KOPT-K1 (cell line): ENCODE measurements around the gene TUBB4B.

Experiments used
- H3K27ac ChIP-seq: fragments of 200-600 bp; sonication (generic); 2 replicates; pipeline ENCODE4 v1.5.1; 2016; ENCODE audit warnings: antibody characterized with exemption, mild to moderate bottlenecking, low read depth, low read length; ENCODE audit not compliant: poor library complexity, severe bottlenecking
- H3K36me3 ChIP-seq: fragments of 200-600 bp; sonication (generic); 2 replicates; pipeline ENCODE4 v1.5.1; 2017; ENCODE audit warnings: antibody characterized with exemption, mild to moderate bottlenecking, low read length, moderate library complexity; ENCODE audit not compliant: insufficient read depth
- H3K9me3 ChIP-seq: fragments of 200-600 bp; sonication (generic); 2 replicates; pipeline ENCODE4 v1.5.1; 2017; ENCODE audit warnings: antibody characterized with exemption, low read length, mild to moderate bottlenecking; ENCODE audit not compliant: insufficient read depth, poor library complexity, severe bottlenecking

The TUBB4B gene

GRCh38 chr9:137262909-137263285 is 21.8 kb downstream of the TUBB4B start:
- H3K9me3 ChIP-seq: no peaks in the 10 kb centered on the region
- peaks cover 49% of the 10 kb centered on the region for H3K36me3 ChIP-seq
- H3K27ac ChIP-seq: no peak overlapping the region

DNA sequence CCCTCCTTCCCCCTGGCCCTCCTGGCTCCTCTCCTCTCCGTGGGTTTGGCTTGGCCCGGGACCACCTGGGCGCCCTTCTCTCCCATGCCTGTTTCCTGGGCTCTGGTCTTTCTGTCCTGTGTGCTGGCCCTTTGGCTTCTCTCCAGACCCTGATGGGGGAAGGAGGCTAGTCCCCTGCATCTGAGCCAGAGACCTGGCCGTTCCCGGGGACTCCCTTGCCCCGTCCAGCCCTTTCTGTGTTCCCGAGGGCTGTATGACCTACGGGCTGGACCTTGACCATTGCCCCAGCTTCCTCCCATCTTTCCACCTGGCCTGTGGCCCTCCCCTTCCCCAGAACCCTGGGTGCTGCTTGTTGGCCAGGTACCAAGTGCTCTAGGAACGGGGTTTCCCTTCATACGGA is 22.4 kb downstream of the TUBB4B start:
- H3K27ac ChIP-seq: no peak overlapping the region
- H3K9me3 ChIP-seq: no peaks in the 10 kb centered on the region
- peaks cover 55% of the 10 kb centered on the region for H3K36me3 ChIP-seq

DNA sequence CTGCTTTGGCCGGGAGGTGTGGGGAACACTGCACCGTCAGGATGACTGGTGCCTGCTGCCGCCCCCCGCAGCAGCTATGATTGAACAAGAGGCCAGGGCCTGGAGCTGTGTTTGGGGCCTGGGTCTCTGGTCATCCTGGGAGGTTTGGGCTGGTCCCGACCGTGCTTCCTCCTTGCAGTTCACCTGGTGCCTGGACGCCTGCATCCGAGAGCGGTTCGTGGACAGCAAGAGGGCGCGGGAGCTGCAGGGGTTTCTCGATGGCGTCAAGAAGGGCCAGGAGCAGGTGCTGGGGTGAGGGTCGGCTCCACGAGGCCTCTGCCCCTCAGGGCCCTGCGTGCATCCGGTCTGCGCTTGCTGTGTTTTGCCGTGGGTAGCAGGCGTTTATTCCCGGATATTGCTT is 23.0 kb downstream of the TUBB4B start:
- Histone ChIP-seq H3K27ac (no peak overlapping the region), H3K36me3 (peaks cover 55% of the 10 kb centered on the region), H3K9me3 (no peaks in the 10 kb centered on the region)

GRCh38 chr9:137265496-137266161 is 24.5 kb downstream of the TUBB4B start:
- H3K27ac ChIP-seq: no peak overlapping the region
- no peaks in the 10 kb centered on the region for H3K9me3 ChIP-seq
- peaks cover 60% of the 10 kb centered on the region for H3K36me3 ChIP-seq

- Histone ChIP-seq H3K9me3 (no peaks in the 10 kb centered on the region), H3K36me3 (peaks cover 60% of the 10 kb centered on the region), H3K27ac (no peak overlapping the region)
Observed at GRCh38 chr9:137266162-137266527, 25.1 kb downstream of the TUBB4B start.

GRCh38 chr9:137266585-137267453 is 25.7 kb downstream of the TUBB4B start:
- Histone ChIP-seq H3K27ac (no peak overlapping the region), H3K36me3 (peaks cover 60% of the 10 kb centered on the region), H3K9me3 (no peaks in the 10 kb centered on the region)

- peaks cover 70% of the 10 kb centered on the region for H3K36me3 ChIP-seq
- H3K27ac ChIP-seq: no peak overlapping the region
- no peaks in the 10 kb centered on the region for H3K9me3 ChIP-seq
Observed at GRCh38 chr9:137267933-137268355, 26.9 kb downstream of the TUBB4B start.

- no peak overlapping the region for H3K27ac ChIP-seq
Observed at GRCh38 chr9:137268538-137269201, 27.6 kb downstream of the TUBB4B start.

GRCh38 chr9:137269231-137269772 is 28.2 kb downstream of the TUBB4B start:
- Histone ChIP-seq H3K36me3 (peaks cover 69% of the 10 kb centered on the region), H3K9me3 (no peaks in the 10 kb centered on the region), H3K27ac (no peak overlapping the region)

More at GRCh38 chr9:137268538-137269201, 27.6 kb downstream of the TUBB4B start:
- peaks cover 71% of the 10 kb centered on the region for H3K36me3 ChIP-seq
- no peaks in the 10 kb centered on the region for H3K9me3 ChIP-seq

- Histone ChIP-seq H3K27ac (no peak overlapping the region), H3K9me3 (no peaks in the 10 kb centered on the region), H3K36me3 (peaks cover 57% of the 10 kb centered on the region)
Observed at GRCh38 chr9:137270929-137271695, 30.0 kb downstream of the TUBB4B start.

DNA sequence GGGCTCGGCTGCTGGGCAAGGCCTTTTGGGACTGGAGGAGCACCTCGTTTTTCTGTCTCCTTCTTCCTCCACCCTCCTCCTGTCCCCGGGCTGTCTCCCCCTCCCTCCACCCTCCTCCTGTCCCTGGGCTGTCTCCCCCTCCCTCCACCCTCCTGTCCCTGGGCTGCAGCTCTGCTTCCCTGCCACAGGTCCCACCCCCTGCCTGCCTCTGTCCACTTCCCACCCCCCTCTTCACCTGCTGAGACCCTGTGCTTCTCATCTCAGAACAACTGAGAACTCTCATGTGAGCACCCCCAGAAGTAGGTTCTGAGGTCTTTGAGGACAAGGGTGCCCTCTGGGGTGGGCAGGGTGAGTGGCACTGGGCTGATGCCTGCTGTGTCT is 30.6 kb downstream of the TUBB4B start:
- H3K27ac ChIP-seq: no peak overlapping the region

DNA sequence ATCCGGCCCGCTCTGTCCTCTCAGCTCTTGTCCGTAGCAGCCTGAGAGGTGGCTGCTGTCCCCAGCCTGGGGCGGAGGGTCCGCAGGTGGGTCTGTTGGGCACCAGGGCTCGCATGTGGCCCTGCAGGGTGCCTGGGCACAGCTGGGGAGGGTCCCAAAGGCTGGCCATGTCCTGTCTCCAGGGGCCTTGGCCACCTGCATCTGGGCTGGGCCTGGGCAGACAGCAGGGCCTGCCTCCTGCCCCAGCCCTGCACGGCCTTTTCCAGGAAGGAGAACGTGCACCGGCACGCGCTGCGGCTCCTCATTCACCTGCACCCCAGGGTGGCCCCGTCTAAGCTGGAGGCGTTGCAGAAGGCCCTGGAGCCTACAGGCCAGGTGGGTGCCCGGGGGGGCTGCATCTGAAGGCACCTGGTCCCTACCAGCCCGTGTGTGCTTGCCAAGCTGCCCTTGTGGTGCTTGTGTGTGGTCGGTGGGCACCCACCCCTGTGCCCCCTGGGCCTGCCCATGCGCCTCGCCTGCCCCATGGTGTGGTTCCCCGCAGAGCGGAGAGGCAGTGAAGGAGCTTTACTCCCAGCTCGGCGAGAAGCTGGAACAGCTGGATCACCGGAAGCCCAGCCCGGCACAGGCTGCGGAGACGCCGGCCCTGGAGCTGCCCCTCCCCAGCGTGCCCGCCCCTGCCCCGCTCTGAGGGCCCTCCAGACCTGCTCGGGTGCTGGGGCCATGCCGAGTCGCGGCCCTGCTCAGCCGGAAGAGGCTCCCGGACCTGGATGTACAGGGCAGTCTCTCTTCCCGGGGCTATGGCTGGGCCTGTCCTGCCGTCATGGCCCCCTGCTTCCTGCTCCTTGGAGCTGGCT is 31.4 kb downstream of the TUBB4B start:
- no peaks in the 10 kb centered on the region for H3K9me3 ChIP-seq
- H3K27ac ChIP-seq: no peak overlapping the region
- H3K36me3 ChIP-seq: peaks cover 44% of the 10 kb centered on the region

More for the DNA sequence above, 30.6 kb downstream of the TUBB4B start:
- no peaks in the 10 kb centered on the region for H3K9me3 ChIP-seq
- peaks cover 51% of the 10 kb centered on the region for H3K36me3 ChIP-seq

DNA sequence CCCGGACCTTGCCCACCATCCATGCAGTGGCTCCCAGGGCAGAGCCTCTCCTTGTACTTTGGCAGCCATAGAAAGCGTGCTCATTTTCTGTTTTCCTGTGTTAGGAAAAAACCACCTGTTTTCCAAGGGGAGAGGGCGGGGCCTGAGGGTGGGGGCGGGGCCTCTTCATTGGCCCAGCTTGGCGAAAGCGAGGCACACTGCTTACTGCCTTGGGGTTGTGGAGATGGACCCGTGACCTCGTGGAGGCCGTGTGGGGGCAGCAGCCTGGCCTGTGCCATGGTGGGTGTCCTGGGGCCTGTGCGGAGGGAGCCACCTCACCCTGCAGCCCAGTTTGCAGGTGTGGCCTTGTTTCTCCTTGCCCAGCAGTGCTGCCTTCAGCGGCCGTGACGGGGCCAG is 32.0 kb downstream of the TUBB4B start:
- no peak overlapping the region for H3K27ac ChIP-seq
- H3K9me3 ChIP-seq: no peaks in the 10 kb centered on the region
- H3K36me3 ChIP-seq: peaks cover 38% of the 10 kb centered on the region
